HTR-8/SVneo (cell line): ENCODE data around the gene ASXL2.
A peak's percentile ranks its signal among the peaks of the same experiment; 100 is the strongest.
"Not testable (repeated sequence)": the region's sequence is repeated elsewhere in the genome, so short reads cannot be mapped to it uniquely, and the experiment has no call there.

ENCODE experiments used
- DNase-seq: peaks from one replicate; pipeline ENCODE4 v3.0.0; 2011; ENCODE audit warnings: low spot score, mixed read lengths; ENCODE audit not compliant: insufficient read length
- FAIRE-seq: peaks from 2 replicates; lab custom pipeline; 2011; peaks lifted over from hg19 to GRCh38; lab: Jason Lieb, UNC

Gene ASXL2

GRCh38 chr2:25842155-25842554 lies 36.1 kb downstream of the ASXL2 start:
- FAIRE-seq (no peak), DNase-seq (no peak)

GRCh38 chr2:25838152-25838756 lies 40.0 kb downstream of the ASXL2 start:
- no peak for DNase-seq
- no peak for FAIRE-seq

GRCh38 chr2:25835906-25836305 lies 42.4 kb downstream of the ASXL2 start:
- FAIRE-seq (no peak), DNase-seq (no peak)

GRCh38 chr2:25833566-25833965 lies 44.7 kb downstream of the ASXL2 start:
- FAIRE-seq (no peak), DNase-seq (no peak)

GRCh38 chr2:25832897-25833296 lies 45.4 kb downstream of the ASXL2 start:
- DNase-seq (no peak), FAIRE-seq (no peak)

GRCh38 chr2:25831746-25832449 lies 46.4 kb downstream of the ASXL2 start:
- DNase-seq (no peak), FAIRE-seq (no peak)

GRCh38 chr2:25829828-25830227 lies 48.5 kb downstream of the ASXL2 start:
- DNase-seq (no peak), FAIRE-seq (no peak)

GRCh38 chr2:25829377-25829704 lies 48.9 kb downstream of the ASXL2 start:
- no peak for DNase-seq

GRCh38 chr2:25828532-25829376 lies 49.5 kb downstream of the ASXL2 start:
- not testable (repeated sequence) for DNase-seq, FAIRE-seq

More at GRCh38 chr2:25829377-25829704, 48.9 kb downstream of the ASXL2 start:
- no peak for FAIRE-seq

- FAIRE-seq = no peak
Observed at GRCh38 chr2:25825238-25825637, 53.0 kb downstream of the ASXL2 start.

GRCh38 chr2:25824718-25825117 lies 53.6 kb downstream of the ASXL2 start:
- no peak for DNase-seq
- FAIRE-seq = no peak

More at GRCh38 chr2:25825238-25825637, 53.0 kb downstream of the ASXL2 start:
- no peak for DNase-seq

- FAIRE-seq (no peak), DNase-seq (no peak)
Observed at GRCh38 chr2:25824216-25824615, 54.1 kb downstream of the ASXL2 start.

GRCh38 chr2:25822190-25823117 lies 55.8 kb downstream of the ASXL2 start:
- FAIRE-seq (peak; percentile 64), DNase-seq (no peak)

GRCh38 chr2:25821225-25822056 lies 56.8 kb downstream of the ASXL2 start:
- DNase-seq (no peak), FAIRE-seq (no peak)

GRCh38 chr2:25819597-25820039 lies 58.7 kb downstream of the ASXL2 start:
- FAIRE-seq (no peak), DNase-seq (no peak)

- FAIRE-seq (no peak), DNase-seq (no peak)
Observed at GRCh38 chr2:25817630-25818029, 60.7 kb downstream of the ASXL2 start.

GRCh38 chr2:25817006-25817405 lies 61.3 kb downstream of the ASXL2 start:
- DNase-seq (no peak), FAIRE-seq (no peak)

- DNase-seq = no peak
- no peak for FAIRE-seq
Observed at GRCh38 chr2:25816249-25816648, 62.0 kb downstream of the ASXL2 start.

GRCh38 chr2:25814681-25815080 lies 63.6 kb downstream of the ASXL2 start:
- no peak for DNase-seq
- FAIRE-seq = peak; percentile 46
